HPDE6-E6E7 (cell line): ENCODE results near the gene ARHGAP6.
"Not testable (repeated sequence)": the region's sequence is repeated elsewhere in the genome, so short reads cannot be mapped to it uniquely, and the experiment has no call there.

Source experiments
- DNase-seq: peaks from one replicate; pipeline ENCODE4 v3.0.0; 2011; ENCODE audit warnings: missing footprints; ENCODE audit errors: extremely low spot score

Gene ARHGAP6

GRCh38 chrX:11395859-11396258, 269.9 kb downstream of the ARHGAP6 start:
- no peak for DNase-seq

GRCh38 chrX:11393949-11394654, 271.6 kb downstream of the ARHGAP6 start:
- no peak for DNase-seq

GRCh38 chrX:11386812-11387211, 278.9 kb downstream of the ARHGAP6 start:
- DNase-seq: no peak

- DNase-seq: no peak
These were observed 279.7 kb downstream of the ARHGAP6 start for GRCh38 chrX:11386001-11386523.

DNA sequence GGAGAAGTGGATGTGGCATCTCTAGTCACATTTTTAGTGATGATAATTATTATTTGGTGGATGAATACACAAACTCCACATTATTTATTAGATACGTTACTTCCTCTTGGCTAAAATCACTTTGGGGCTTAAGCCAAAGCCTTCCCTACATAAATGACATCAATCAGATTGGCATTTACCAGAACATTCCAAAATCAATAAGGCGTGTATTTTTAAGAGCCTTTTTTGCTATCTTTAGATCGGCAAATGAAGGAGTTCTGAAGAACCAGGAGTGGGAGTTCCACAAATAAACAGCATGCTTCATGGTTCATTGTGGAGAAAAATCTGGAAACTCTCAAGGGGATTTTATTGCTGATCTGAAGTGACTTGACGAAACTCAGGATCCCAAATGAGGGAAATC, 282.8 kb downstream of the ARHGAP6 start:
- no peak for DNase-seq

DNA sequence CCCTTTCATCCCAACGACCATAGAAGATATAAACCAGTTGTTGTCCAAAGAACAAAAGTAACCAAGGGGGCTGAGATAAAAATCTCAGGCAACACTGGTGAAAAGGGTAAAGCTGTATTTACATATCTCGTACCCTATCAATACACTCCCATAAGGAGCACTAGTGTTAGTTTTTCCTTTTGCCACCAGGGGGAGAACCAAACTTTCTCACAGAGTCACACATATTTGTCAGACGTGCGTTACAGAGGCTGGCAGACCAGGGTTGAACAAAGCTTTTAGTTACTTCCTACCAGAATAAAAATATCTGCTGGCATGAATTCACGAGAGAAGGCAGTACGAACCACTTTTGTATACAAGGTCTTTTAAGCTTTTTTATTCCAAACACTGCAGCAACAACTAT, 284.3 kb downstream of the ARHGAP6 start:
- no peak for DNase-seq

DNA sequence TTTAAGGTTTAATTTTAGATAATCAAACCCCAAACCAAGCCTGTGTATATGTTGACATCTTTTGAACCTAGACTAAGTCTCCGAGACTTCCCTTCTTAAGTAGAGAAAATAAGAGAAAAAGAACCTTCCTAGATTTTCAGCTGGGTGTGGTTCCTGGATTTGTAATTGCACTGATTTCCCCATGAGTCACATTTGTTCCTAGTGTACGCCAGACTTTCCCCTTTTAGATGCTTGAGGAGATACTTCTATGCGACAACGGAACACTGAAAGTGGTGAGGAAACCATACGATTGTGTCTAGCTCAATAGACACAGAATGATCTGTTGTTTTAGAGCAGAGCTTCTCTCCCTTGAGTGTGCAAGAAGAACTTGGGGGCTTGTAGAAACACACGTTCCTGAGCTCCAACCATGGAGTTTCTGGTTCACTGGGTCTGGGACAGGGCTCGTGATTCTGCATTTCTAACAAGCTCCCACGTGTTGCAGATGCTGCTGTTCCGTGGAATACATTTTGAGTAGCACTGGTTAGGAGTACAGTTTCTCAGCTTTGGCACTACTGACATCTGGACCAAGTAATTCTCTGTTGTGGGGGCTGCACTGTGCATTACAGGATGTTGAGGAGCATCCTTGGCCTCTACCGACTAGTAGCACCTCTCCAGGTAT, 285.4 kb downstream of the ARHGAP6 start:
- DNase-seq: no peak

DNA sequence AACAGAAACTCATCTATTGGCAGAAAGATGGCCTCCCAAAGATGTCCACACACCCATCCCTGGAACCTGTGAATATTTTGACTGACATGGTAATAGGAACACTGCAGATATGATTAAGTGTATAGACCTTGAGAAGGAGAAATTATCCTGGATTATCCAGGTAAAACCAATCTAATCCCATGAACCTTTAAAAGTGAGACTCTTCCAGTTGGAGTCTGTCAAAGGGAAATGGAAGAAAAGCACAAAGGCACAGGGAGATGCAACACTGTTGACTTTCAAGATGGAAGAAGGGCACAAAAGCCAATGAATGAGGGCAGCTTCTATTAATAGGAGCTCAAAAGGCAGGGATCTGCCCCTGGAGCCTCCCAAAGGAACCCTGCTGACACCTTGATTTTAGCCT, 289.6 kb downstream of the ARHGAP6 start:
- no peak for DNase-seq

GRCh38 chrX:11375614-11376119, 290.1 kb downstream of the ARHGAP6 start:
- DNase-seq: no peak

DNA sequence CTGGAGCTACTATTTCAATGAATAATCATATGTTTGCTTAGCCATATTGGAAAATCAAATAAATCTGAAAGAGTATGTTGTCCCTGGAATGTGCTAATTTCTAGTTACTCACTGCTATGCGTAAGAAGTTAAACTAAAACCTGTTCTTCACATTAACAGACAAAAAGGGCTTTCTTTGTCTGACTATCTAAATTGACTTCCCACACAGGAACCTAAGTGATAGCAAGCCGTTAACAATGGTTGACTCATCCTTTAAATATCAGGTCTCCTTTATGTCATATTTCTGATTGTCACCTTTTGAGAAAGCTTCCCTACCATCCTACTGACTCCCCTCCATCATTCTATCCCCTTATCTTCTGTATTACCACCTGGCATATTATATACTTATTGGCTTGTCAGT, 291.1 kb downstream of the ARHGAP6 start:
- DNase-seq: no peak

- no peak for DNase-seq
These were observed 294.6 kb downstream of the ARHGAP6 start for GRCh38 chrX:11371106-11371505.

GRCh38 chrX:11367609-11368430, 297.9 kb downstream of the ARHGAP6 start:
- no peak for DNase-seq

DNA sequence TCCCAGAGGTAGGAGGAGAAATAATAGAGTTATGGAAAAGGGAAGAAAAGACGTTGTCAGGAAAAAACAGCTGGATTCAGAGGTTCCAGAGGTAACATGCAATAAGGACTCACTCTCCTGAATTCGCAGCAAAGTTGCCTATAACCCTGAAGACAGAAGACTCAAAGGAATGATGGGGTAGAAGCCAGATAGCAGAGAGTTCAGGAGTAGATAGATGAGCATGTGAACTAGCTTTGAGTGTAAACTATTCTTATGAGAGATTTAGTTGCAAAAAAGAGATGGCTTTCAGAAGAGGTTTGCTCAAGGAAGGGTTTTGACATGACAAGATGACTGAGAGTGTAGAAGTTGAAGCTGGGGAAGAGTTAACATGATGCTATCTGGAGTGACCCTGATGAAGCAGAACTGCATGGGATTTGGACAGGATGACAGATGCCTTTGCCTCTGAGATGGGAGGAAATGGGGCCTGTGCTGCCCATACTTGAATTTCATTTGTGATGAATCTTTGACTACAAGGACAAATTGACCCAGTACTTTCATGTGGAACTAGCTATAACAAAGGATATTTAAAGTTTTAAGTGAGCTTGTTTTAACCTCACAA, 298.6 kb downstream of the ARHGAP6 start:
- DNase-seq: no peak

- no peak for DNase-seq
These were observed 300.3 kb downstream of the ARHGAP6 start for GRCh38 chrX:11365426-11365825.

GRCh38 chrX:11364835-11365234, 300.9 kb downstream of the ARHGAP6 start:
- DNase-seq: no peak

GRCh38 chrX:11363825-11364224, 301.9 kb downstream of the ARHGAP6 start:
- not testable (repeated sequence) for DNase-seq

GRCh38 chrX:11363069-11363594, 302.6 kb downstream of the ARHGAP6 start:
- DNase-seq: no peak

DNA sequence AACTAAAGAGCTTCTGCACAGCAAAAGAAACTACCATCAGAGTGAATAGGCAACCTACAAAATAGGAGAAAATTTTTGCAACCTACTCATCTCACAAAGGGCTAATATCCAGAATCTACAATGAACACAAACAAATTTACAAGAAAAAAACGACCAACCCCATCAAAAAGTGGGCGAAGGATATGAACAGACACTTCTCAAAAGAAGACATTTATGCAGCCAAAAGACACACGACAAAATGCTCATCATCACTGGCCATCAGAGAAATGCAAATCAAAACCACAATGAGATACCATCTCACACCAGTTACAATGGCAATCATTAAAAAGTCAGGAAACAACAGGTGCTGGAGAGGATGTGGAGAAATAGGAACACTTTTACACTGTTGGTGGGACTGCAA, 304.1 kb downstream of the ARHGAP6 start:
- not testable (repeated sequence) for DNase-seq

GRCh38 chrX:11355944-11356343, 309.8 kb downstream of the ARHGAP6 start:
- not testable (repeated sequence) for DNase-seq

GRCh38 chrX:11355259-11355909, 310.3 kb downstream of the ARHGAP6 start:
- no peak for DNase-seq

- no peak for DNase-seq
These were observed 313.4 kb downstream of the ARHGAP6 start for GRCh38 chrX:11352296-11352741.
